Measurements from ENCODE around the gene GMIP.

The GMIP gene

DNA sequence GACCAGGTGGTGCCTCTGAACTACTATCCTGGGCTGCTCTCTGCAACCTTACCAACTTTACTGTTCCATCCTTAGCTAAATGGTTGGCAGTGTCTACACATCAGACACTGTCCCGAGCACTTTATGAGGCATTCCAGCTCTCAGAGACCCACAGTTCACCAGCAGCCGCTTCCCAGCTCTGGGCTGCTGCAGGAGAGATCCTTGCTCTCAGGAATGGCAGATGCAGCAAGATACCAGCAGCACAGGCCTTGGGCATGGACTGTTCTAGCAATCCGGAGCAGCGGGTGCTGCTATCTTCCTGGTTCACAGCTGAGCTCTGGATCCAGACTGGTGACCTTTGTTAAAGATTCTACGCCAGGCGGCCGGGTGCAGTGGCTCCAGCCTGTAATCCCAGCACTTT, 12.1 kb downstream of the GMIP start:
- Histone ChIP-seq H3K4me3 (replicated peaks; ENCODE audit: low read depth, low read length) (no peak overlapping the region), H3K27me3 (replicated peaks; ENCODE audit: control insufficient read depth, insufficient read depth, low read length) (no peaks in the 10 kb centered on the region), H3K36me3 (ENCODE audit: control insufficient read depth, insufficient read depth, low read length) (peaks cover 42% of the 10 kb centered on the region)
- DNase-seq (ENCODE audit: extremely low read depth, insufficient read length) = no peak
- TF ChIP-seq, protein P1, sequence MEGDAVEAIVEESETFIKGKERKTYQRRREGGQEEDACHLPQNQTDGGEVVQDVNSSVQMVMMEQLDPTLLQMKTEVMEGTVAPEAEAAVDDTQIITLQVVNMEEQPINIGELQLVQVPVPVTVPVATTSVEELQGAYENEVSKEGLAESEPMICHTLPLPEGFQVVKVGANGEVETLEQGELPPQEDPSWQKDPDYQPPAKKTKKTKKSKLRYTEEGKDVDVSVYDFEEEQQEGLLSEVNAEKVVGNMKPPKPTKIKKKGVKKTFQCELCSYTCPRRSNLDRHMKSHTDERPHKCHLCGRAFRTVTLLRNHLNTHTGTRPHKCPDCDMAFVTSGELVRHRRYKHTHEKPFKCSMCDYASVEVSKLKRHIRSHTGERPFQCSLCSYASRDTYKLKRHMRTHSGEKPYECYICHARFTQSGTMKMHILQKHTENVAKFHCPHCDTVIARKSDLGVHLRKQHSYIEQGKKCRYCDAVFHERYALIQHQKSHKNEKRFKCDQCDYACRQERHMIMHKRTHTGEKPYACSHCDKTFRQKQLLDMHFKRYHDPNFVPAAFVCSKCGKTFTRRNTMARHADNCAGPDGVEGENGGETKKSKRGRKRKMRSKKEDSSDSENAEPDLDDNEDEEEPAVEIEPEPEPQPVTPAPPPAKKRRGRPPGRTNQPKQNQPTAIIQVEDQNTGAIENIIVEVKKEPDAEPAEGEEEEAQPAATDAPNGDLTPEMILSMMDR (IDR thresholded peaks at IDR 0.05; ENCODE audit: insufficient read depth, low read length, poor library complexity, severe bottlenecking) = no peak

DNA sequence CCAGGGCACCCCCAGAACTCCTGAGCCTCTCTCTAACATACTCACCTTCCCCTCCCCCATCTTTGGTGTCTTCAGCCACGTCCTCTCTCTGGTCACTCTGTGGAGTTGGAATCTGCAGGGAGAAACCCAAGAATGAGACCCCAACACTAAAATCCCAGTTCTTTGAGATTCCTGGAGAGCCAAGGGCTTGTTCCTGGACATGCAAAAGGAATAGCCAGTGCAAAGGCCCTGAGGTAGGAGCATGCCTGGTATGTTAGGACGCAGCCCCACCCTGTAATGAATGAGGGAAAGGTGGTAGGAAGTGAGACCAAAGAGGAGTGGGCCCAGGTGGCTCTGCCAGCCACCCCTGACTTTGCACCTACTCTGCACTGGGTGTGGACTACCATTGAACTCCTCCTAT, 13.0 kb downstream of the GMIP start:
- Histone ChIP-seq H3K36me3 (ENCODE audit: control insufficient read depth, insufficient read depth, low read length) (peaks cover 38% of the 10 kb centered on the region), H3K4me3 (replicated peaks; ENCODE audit: low read depth, low read length) (no peak overlapping the region), H3K27me3 (replicated peaks; ENCODE audit: control insufficient read depth, insufficient read depth, low read length) (no peaks in the 10 kb centered on the region)
- DNase-seq (ENCODE audit: extremely low read depth, insufficient read length) = no peak
- TF ChIP-seq, protein P1 (IDR thresholded peaks at IDR 0.05; ENCODE audit: insufficient read depth, low read length, poor library complexity, severe bottlenecking) = no peak

DNA sequence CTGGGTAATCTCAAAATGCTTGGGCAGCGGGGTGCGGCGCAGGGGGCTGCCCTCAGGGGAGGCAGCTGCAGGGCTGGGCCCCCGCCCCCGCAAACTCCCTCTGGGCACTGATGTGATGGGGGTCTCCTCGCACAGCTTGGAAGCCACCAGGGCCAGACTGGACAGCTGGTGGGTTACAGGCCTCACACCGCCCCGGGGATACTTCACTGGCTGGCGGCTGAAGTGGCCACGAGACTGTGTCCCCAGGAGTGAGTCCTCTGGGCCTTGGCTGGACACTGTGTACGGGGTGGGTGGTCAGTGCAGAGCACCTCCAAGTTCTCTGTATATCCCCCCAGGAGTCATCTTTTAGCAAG, 13.4 kb downstream of the GMIP start:
- no peak overlapping the region for H3K4me3 ChIP-seq (replicated peaks; ENCODE audit: low read depth, low read length)
- peaks cover 34% of the 10 kb centered on the region for H3K36me3 ChIP-seq (ENCODE audit: control insufficient read depth, insufficient read depth, low read length)
- TF ChIP-seq, protein P1 (IDR thresholded peaks at IDR 0.05; ENCODE audit: insufficient read depth, low read length, poor library complexity, severe bottlenecking) = no peak
- no peak for DNase-seq (ENCODE audit: extremely low read depth, insufficient read length)
- H3K27me3 ChIP-seq (replicated peaks; ENCODE audit: control insufficient read depth, insufficient read depth, low read length) = no peaks in the 10 kb centered on the region

DNA sequence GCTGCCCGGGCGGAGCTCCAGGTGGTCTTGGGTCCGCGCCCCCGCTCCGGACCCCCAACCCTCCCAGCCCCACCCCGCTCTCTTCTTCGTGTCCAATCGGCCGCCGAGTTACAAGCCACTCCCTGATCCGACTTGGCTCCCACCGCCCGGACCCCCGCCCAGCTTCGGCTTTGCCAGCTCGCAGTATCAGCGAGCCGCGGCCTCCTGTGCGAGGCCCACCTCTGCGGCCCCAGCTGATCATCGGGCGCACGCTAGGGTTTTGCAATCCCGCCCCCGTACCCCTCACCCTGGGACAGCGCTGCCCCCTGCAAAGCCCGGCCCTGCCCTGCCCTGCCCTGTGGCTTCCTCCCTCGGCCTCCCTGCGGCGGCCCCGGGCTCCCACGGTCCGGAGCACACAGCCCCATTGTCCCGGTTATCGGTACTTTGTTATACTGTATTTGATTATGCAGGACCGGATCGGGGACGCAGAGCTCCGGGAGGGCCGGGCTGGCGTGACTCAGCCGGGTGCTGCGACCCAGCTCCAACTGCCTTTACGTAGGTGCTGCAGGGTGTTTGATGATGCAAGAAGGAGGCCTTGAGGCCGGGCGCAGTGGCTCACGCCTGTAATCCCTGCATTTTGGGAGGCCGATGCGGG, 14.8 kb downstream of the GMIP start:
- Histone ChIP-seq H3K36me3 (ENCODE audit: control insufficient read depth, insufficient read depth, low read length) (peaks cover 24% of the 10 kb centered on the region), H3K4me3 (replicated peaks; ENCODE audit: low read depth, low read length) (peak overlapping the region; percentile 72), H3K27me3 (replicated peaks; ENCODE audit: control insufficient read depth, insufficient read depth, low read length) (no peaks in the 10 kb centered on the region)
- TF ChIP-seq, protein P1 (IDR thresholded peaks at IDR 0.05; ENCODE audit: insufficient read depth, low read length, poor library complexity, severe bottlenecking) = no peak
- peak; percentile 57 for DNase-seq (ENCODE audit: extremely low read depth, insufficient read length)

DNA sequence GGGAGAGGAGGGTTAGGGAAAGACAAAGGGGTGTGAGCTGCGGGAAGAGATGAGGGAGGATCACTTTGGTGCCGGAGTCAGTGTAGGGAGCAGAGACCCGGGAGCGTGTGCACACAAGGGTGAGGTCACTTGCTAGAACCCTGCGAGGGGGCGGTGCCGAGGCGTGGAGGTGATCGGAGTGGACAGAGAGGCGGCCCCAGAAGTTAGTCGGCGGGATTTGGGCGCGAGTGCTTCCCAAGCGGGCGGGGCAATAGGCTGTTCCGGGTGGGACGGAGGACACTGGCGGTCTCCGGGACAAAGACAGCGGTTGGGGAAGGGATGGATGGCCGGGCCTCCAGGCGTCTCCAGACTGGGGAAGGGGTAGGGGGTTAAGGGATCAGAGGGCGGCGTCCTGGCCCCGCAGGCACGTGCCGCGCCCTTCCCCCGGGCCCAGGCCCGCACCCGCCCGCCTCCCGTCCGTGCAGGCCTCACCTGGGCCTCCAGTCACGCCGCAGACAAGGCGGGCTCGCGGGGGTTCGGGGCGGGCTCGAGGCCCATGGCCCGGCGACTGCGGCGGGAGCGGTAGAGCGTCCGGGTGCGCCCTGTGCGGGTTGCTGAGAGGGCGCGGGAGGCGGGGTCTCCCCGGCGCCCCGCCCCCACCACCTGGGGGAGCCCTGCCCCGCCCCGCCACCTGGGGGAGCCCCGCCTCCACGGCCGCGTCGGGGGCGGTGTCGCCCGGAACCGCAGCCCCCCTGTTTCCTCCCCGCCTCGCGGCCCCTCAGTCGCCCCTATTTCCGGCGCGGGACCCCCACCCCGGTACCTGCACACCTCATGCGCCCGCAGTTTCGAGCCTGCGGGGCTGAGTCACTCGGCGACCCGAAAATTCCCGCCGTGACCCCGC, 15.6 kb downstream of the GMIP start, which contains the start of gene LPAR2:
Gene LPAR2, minus strand, starts transcription at position 600 of the 880 bp plus-strand sequence. CDS start 945 bp downstream, outside the sequence.
- peak; percentile 80 for DNase-seq (ENCODE audit: extremely low read depth, insufficient read length)
- Histone ChIP-seq H3K4me3 (replicated peaks; ENCODE audit: low read depth, low read length) (peak within 1 kb of the TSS; percentile 72), H3K36me3 (ENCODE audit: control insufficient read depth, insufficient read depth, low read length) (peaks cover 24% of the 10 kb centered on the region)

More for the DNA sequence above, 15.6 kb downstream of the GMIP start, which contains the start of gene LPAR2:
- TF ChIP-seq, protein P1 (IDR thresholded peaks at IDR 0.05; ENCODE audit: insufficient read depth, low read length, poor library complexity, severe bottlenecking) = no peak
- no peaks in the 10 kb centered on the region for H3K27me3 ChIP-seq (replicated peaks; ENCODE audit: control insufficient read depth, insufficient read depth, low read length)

Data from GM06990 (cell line).